Muscle layer of duodenum (tissue), 2 donors: ENCODE results near the gene FRMD6.
A peak's percentile ranks its signal among the peaks of the same experiment; 100 is the strongest.

Experiments used
- H3K27ac ChIP-seq: one replicate; pipeline ENCODE4 v1.7.0; 2013; ENCODE audit warnings: mild to moderate bottlenecking, low read length
- H3K27me3 ChIP-seq: one replicate; pipeline ENCODE4 v1.7.0; 2013; ENCODE audit warnings: low read depth, mild to moderate bottlenecking, control low read depth, low read length
- H3K36me3 ChIP-seq, 2 donors: one replicate each; pipeline ENCODE4 v1.7.0; 2013; ENCODE audit warnings: low read length in 2 of 2, control low read depth in 1 of 2, mild to moderate bottlenecking in 1 of 2; ENCODE audit not compliant: insufficient read depth in 2 of 2, control insufficient read depth in 1 of 2
- H3K4me1 ChIP-seq, 2 donors: one replicate each; pipeline ENCODE4 v1.7.0; 2013; ENCODE audit warnings: low read length in 2 of 2, mild to moderate bottlenecking in 2 of 2, control low read depth in 1 of 2, moderate library complexity in 1 of 2; ENCODE audit not compliant: insufficient read depth in 2 of 2, control insufficient read depth in 1 of 2
- H3K4me3 ChIP-seq, 2 donors: one replicate each; pipeline ENCODE4 v1.7.0; 2013; ENCODE audit warnings: low read length in 2 of 2, low read depth in 1 of 2, mild to moderate bottlenecking in 1 of 2
- H3K9me3 ChIP-seq, 2 donors: one replicate each; pipeline ENCODE4 v1.7.0; 2013; ENCODE audit warnings: low read length in 2 of 2, control low read depth in 1 of 2, mild to moderate bottlenecking in 1 of 2; ENCODE audit not compliant: control insufficient read depth in 1 of 2
- donor health status: healthy.

FRMD6 gene

GRCh38 chr14:51651388-51652167, at the start of gene FRMD6:
TSS of gene FRMD6 (plus strand) at chr14:51651910. CDS start at chr14:51689837, 37,927 bp downstream.
- peak within 1 kb of the TSS; percentile 91 for H3K27ac ChIP-seq
- H3K9me3 ChIP-seq = no peaks in the 10 kb centered on the region
- H3K4me1 ChIP-seq = peaks cover 0 to 22% of the 10 kb centered on the region in 2 donors
- H3K4me3 ChIP-seq = peak within 1 kb of the TSS; percentile 85 to 96
- H3K36me3 ChIP-seq = peaks cover 0 to 16% of the 10 kb centered on the region in 2 donors
- H3K27me3 ChIP-seq = no peaks in the 10 kb centered on the region

GRCh38 chr14:51602310-51602709, 49.4 kb upstream of the FRMD6 start:
- Histone ChIP-seq H3K36me3 (no peaks in the 10 kb centered on the region), H3K4me3 (no peak overlapping the region), H3K9me3 (no peaks in the 10 kb centered on the region), H3K27me3 (no peaks in the 10 kb centered on the region), H3K4me1 (peaks cover 0 to 11% of the 10 kb centered on the region in 2 donors), H3K27ac (no peak overlapping the region)

- no peaks in the 10 kb centered on the region for H3K36me3 ChIP-seq
Observed at GRCh38 chr14:51603495-51603894, 48.2 kb upstream of the FRMD6 start.

GRCh38 chr14:51604073-51604472, 47.6 kb upstream of the FRMD6 start:
- Histone ChIP-seq H3K27ac (no peak overlapping the region), H3K27me3 (no peaks in the 10 kb centered on the region), H3K4me1 (peaks cover 0 to 11% of the 10 kb centered on the region in 2 donors), H3K36me3 (no peaks in the 10 kb centered on the region), H3K4me3 (no peak overlapping the region), H3K9me3 (no peaks in the 10 kb centered on the region)

More at GRCh38 chr14:51603495-51603894, 48.2 kb upstream of the FRMD6 start:
- no peaks in the 10 kb centered on the region for H3K27me3 ChIP-seq
- no peak overlapping the region for H3K27ac ChIP-seq
- peaks cover 0 to 11% of the 10 kb centered on the region in 2 donors for H3K4me1 ChIP-seq
- H3K4me3 ChIP-seq = no peak overlapping the region
- H3K9me3 ChIP-seq = no peaks in the 10 kb centered on the region

GRCh38 chr14:51605575-51605974, 46.1 kb upstream of the FRMD6 start:
- no peak overlapping the region for H3K27ac ChIP-seq
- H3K4me1 ChIP-seq = peaks cover 0 to 3% of the 10 kb centered on the region in 2 donors
- H3K27me3 ChIP-seq = no peaks in the 10 kb centered on the region
- no peak overlapping the region for H3K4me3 ChIP-seq
- no peaks in the 10 kb centered on the region for H3K36me3 ChIP-seq
- no peaks in the 10 kb centered on the region for H3K9me3 ChIP-seq

- Histone ChIP-seq H3K4me3 (peak overlapping the region in 1 of 2 donors; percentile 3), H3K27ac (no peak overlapping the region), H3K27me3 (no peaks in the 10 kb centered on the region)
Observed at GRCh38 chr14:51607711-51608110, 44.0 kb upstream of the FRMD6 start.

GRCh38 chr14:51609251-51609954, 42.3 kb upstream of the FRMD6 start:
- H3K36me3 ChIP-seq = no peaks in the 10 kb centered on the region
- H3K27ac ChIP-seq = no peak overlapping the region
- no peaks in the 10 kb centered on the region for H3K27me3 ChIP-seq
- H3K4me3 ChIP-seq = no peak overlapping the region
- no peaks in the 10 kb centered on the region for H3K4me1 ChIP-seq
- no peaks in the 10 kb centered on the region for H3K9me3 ChIP-seq

More at GRCh38 chr14:51607711-51608110, 44.0 kb upstream of the FRMD6 start:
- Histone ChIP-seq H3K4me1 (no peaks in the 10 kb centered on the region), H3K9me3 (no peaks in the 10 kb centered on the region), H3K36me3 (no peaks in the 10 kb centered on the region)

GRCh38 chr14:51609955-51610283, 41.8 kb upstream of the FRMD6 start:
- no peaks in the 10 kb centered on the region for H3K9me3 ChIP-seq
- no peak overlapping the region for H3K4me3 ChIP-seq
- H3K4me1 ChIP-seq = no peaks in the 10 kb centered on the region
- H3K36me3 ChIP-seq = no peaks in the 10 kb centered on the region
- H3K27me3 ChIP-seq = no peaks in the 10 kb centered on the region
- H3K27ac ChIP-seq = no peak overlapping the region

GRCh38 chr14:51610771-51611170, 40.9 kb upstream of the FRMD6 start:
- no peaks in the 10 kb centered on the region for H3K4me1 ChIP-seq
- no peak overlapping the region for H3K4me3 ChIP-seq
- H3K9me3 ChIP-seq = no peaks in the 10 kb centered on the region
- H3K27ac ChIP-seq = no peak overlapping the region
- H3K36me3 ChIP-seq = no peaks in the 10 kb centered on the region
- no peaks in the 10 kb centered on the region for H3K27me3 ChIP-seq

GRCh38 chr14:51612449-51612848, 39.3 kb upstream of the FRMD6 start:
- no peak overlapping the region for H3K27ac ChIP-seq
- H3K27me3 ChIP-seq = no peaks in the 10 kb centered on the region
- no peak overlapping the region for H3K4me3 ChIP-seq
- no peaks in the 10 kb centered on the region for H3K36me3 ChIP-seq
- H3K4me1 ChIP-seq = peaks cover 0 to 6% of the 10 kb centered on the region in 2 donors
- H3K9me3 ChIP-seq = no peaks in the 10 kb centered on the region

GRCh38 chr14:51613416-51613815, 38.3 kb upstream of the FRMD6 start:
- no peaks in the 10 kb centered on the region for H3K9me3 ChIP-seq
- no peak overlapping the region for H3K27ac ChIP-seq
- peaks cover 0 to 6% of the 10 kb centered on the region in 2 donors for H3K4me1 ChIP-seq
- no peaks in the 10 kb centered on the region for H3K36me3 ChIP-seq
- H3K4me3 ChIP-seq = no peak overlapping the region
- H3K27me3 ChIP-seq = no peaks in the 10 kb centered on the region
